HEK293 (cell line): Measurements from ENCODE around the gene KIRREL3.

ENCODE experiments used
- CTCF ChIA-PET: fragments of 350-600 bp; formaldehyde crosslinking; extraction: SDS; loops from one replicate; lab custom pipeline; 2021; ENCODE audit warnings: antibody characterized with exemption; lab: Yijun Ruan, JAX
- POLR2A ChIA-PET: fragments of 300-600 bp; formaldehyde crosslinking; extraction: SDS; loops from one replicate; lab custom pipeline; 2020; ENCODE audit warnings: antibody characterized with exemption, inconsistent platforms; lab: Yijun Ruan, JAX
- H3K27ac ChIP-seq: fragments of 200-500 bp; sonication (Bioruptor generic); 2 replicates; pipeline ENCODE4 v1.5.1; 2014; ENCODE audit warnings: low read depth, low read length, control low read depth, inconsistent platforms; ENCODE audit errors: extremely low read depth
- H3K36me3 ChIP-seq, 2 experiments: fragments of 200-500 bp in 1 of 2; sonication (Bioruptor generic) in 1 of 2; 1 replicate in 1 of 2; 2 replicates in 1 of 2; pipeline ENCODE4 v1.5.1; 2014 to 2017; ENCODE audit warnings: inconsistent platforms in 2 of 2, low read length in 2 of 2; ENCODE audit not compliant: control insufficient read depth in 2 of 2, insufficient read depth in 1 of 2
- H3K4me1 ChIP-seq: fragments of 200-500 bp; sonication (Bioruptor generic); 2 replicates; pipeline ENCODE4 v1.5.1; 2014; ENCODE audit warnings: mild to moderate bottlenecking, low read length, inconsistent platforms; ENCODE audit not compliant: control insufficient read depth, insufficient read depth
- H3K4me3 ChIP-seq: 2 replicates; pipeline ENCODE4 v1.5.1; 2011; ENCODE audit warnings: low read depth, mild to moderate bottlenecking, control low read depth, low read length, moderate library complexity
- H3K9me3 ChIP-seq: fragments of 200-500 bp; sonication (Bioruptor generic); 2 replicates; pipeline ENCODE4 v1.5.1; 2014; ENCODE audit warnings: low read depth, low read length, inconsistent platforms; ENCODE audit not compliant: control insufficient read depth, insufficient read depth
- BCL11B ChIP-seq: fragments of 450-650 bp; formaldehyde crosslinking; IDR thresholded peaks from 2 replicates; pipeline ENCODE4 v1.5.1; 2016; ENCODE audit warnings: low read depth, missing biosample characterization, missing genetic modification characterization
- HOXC10 ChIP-seq: sonication (generic); formaldehyde crosslinking; IDR thresholded peaks from 2 replicates; pipeline ENCODE4 v1.8.1; 2023; ENCODE audit warnings: mild to moderate bottlenecking, missing genetic modification reagents
- INSM2 ChIP-seq: fragments of 450-650 bp; formaldehyde crosslinking; IDR thresholded peaks from 2 replicates; pipeline ENCODE4 v1.5.1; 2016; ENCODE audit warnings: missing biosample characterization, missing genetic modification characterization
- PBX3 ChIP-seq: sonication (generic); formaldehyde crosslinking; IDR thresholded peaks from 2 replicates; pipeline ENCODE4 v1.8.1; 2022; ENCODE audit warnings: mild to moderate bottlenecking, moderate library complexity, missing genetic modification reagents
- SALL2 ChIP-seq: fragments of 450-650 bp; formaldehyde crosslinking; IDR thresholded peaks from 2 replicates; pipeline ENCODE4 v1.5.0; 2017; ENCODE audit warnings: missing biosample characterization, mild to moderate bottlenecking, missing genetic modification characterization, borderline replicate concordance
- TCF7L2 ChIP-seq: IDR thresholded peaks from 2 replicates; pipeline ENCODE4 v1.6.1; 2011; ENCODE audit warnings: low read depth, mild to moderate bottlenecking, inconsistent platforms, low read length, moderate library complexity, borderline replicate concordance
- ZFP3 ChIP-seq: fragments of 450-650 bp; formaldehyde crosslinking; IDR thresholded peaks from 2 replicates; pipeline ENCODE4 v1.5.1; 2016; ENCODE audit warnings: low read depth, missing biosample characterization, missing genetic modification characterization
- ZFP41 ChIP-seq: fragments of 450-650 bp; formaldehyde crosslinking; IDR thresholded peaks from 2 replicates; pipeline ENCODE4 v1.5.1; 2016; ENCODE audit warnings: missing biosample characterization, missing genetic modification characterization, borderline replicate concordance
- ZNF18 ChIP-seq: fragments of 450-650 bp; formaldehyde crosslinking; IDR thresholded peaks from 2 replicates; pipeline ENCODE4 v1.5.1; 2016; ENCODE audit warnings: missing biosample characterization, missing genetic modification characterization
- ZNF248 ChIP-seq: fragments of 450-650 bp; formaldehyde crosslinking; IDR thresholded peaks from 2 replicates; pipeline ENCODE4 v1.5.1; 2017; ENCODE audit warnings: missing biosample characterization, missing genetic modification characterization
- ZNF324 ChIP-seq: fragments of 450-650 bp; formaldehyde crosslinking; IDR thresholded peaks from 2 replicates; pipeline ENCODE4 v1.5.1; 2016; ENCODE audit warnings: missing biosample characterization, missing genetic modification characterization
- ZNF354C ChIP-seq: fragments of 450-650 bp; formaldehyde crosslinking; IDR thresholded peaks from 2 replicates; pipeline ENCODE4 v1.5.1; 2016; ENCODE audit warnings: missing biosample characterization, missing genetic modification characterization, low read depth, borderline replicate concordance
- ZNF362 ChIP-seq: fragments of 450-650 bp; formaldehyde crosslinking; IDR thresholded peaks from 2 replicates; pipeline ENCODE4 v1.5.1; 2016; ENCODE audit warnings: missing biosample characterization, missing genetic modification characterization
- ZNF398 ChIP-seq: fragments of 450-650 bp; formaldehyde crosslinking; IDR thresholded peaks from 2 replicates; pipeline ENCODE4 v1.5.1; 2017; ENCODE audit warnings: missing biosample characterization, missing genetic modification characterization
- ZNF426 ChIP-seq: fragments of 450-650 bp; formaldehyde crosslinking; IDR thresholded peaks from 2 replicates; pipeline ENCODE4 v1.5.1; 2017; ENCODE audit warnings: missing biosample characterization, missing genetic modification characterization, mild to moderate bottlenecking, inconsistent platforms, moderate library complexity
- ZNF449 ChIP-seq: fragments of 450-650 bp; formaldehyde crosslinking; IDR thresholded peaks from 2 replicates; pipeline ENCODE4 v1.5.1; 2017; ENCODE audit warnings: missing biosample characterization, mild to moderate bottlenecking, missing genetic modification characterization, moderate library complexity
- ZNF621 ChIP-seq: fragments of 450-650 bp; formaldehyde crosslinking; IDR thresholded peaks from 2 replicates; pipeline ENCODE4 v1.5.1; 2017; ENCODE audit warnings: missing biosample characterization, missing genetic modification characterization
- ZNF623 ChIP-seq: fragments of 450-650 bp; formaldehyde crosslinking; IDR thresholded peaks from 2 replicates; pipeline ENCODE4 v1.5.1; 2016; ENCODE audit warnings: missing biosample characterization, missing genetic modification characterization
- ZNF629 ChIP-seq: fragments of 450-650 bp; formaldehyde crosslinking; IDR thresholded peaks from 2 replicates; pipeline ENCODE4 v1.5.1; 2017; ENCODE audit warnings: missing biosample characterization, missing genetic modification characterization
- ZNF645 ChIP-seq: fragments of 450-650 bp; formaldehyde crosslinking; IDR thresholded peaks from 2 replicates; pipeline ENCODE4; 2016; ENCODE audit warnings: missing biosample characterization, missing genetic modification characterization
- ZNF701 ChIP-seq: fragments of 450-650 bp; formaldehyde crosslinking; IDR thresholded peaks from 2 replicates; pipeline ENCODE4 v1.5.1; 2016; ENCODE audit warnings: missing biosample characterization, missing genetic modification characterization
- ZNF785 ChIP-seq: fragments of 450-650 bp; formaldehyde crosslinking; IDR thresholded peaks from 2 replicates; pipeline ENCODE4 v1.5.1; 2016; ENCODE audit warnings: missing biosample characterization, missing genetic modification characterization

KIRREL3 gene

GRCh38 chr11:126804363-126804762 is 196.2 kb downstream of the KIRREL3 start:
- H3K27ac ChIP-seq = no peak overlapping the region
- no peaks in the 10 kb centered on the region for H3K4me1 ChIP-seq
- no peaks in the 10 kb centered on the region for H3K9me3 ChIP-seq
- H3K36me3 ChIP-seq = no peaks in the 10 kb centered on the region
- POLR2A ChIA-PET = no interaction called here
- CTCF ChIA-PET = no interaction called here
- no peak overlapping the region for H3K4me3 ChIP-seq
- no peak for TF ChIP-seq ZNF645 (tag by site-specific recombination)
- TF ChIP-seq INSM2 = no peak
- TF ChIP-seq ZNF18 (tag by site-specific recombination) = no peak
- TF ChIP-seq, all 188 proteins: peak for 0

- ChIA-PET CTCF (interaction anchor here (1.7 kb wide), 1 partner anchor 193 kb away, joined by 4 read pairs; no protein-coding TSS in a partner anchor), POLR2A (no interaction called here)
- TF ChIP-seq ZNF248 (tag by site-specific recombination) (no peak), ZNF785 (no peak), ZNF426 (tag by site-specific recombination) (no peak), TCF7L2 (no peak), ZNF324 (tag by site-specific recombination) (no peak), HOXC10 (CRISPR knock-in tag) (no peak), ZNF701 (tag by site-specific recombination) (no peak), ZNF354C (tag by site-specific recombination) (no peak), BCL11B (tag by site-specific recombination) (no peak), ZNF362 (tag by site-specific recombination) (no peak), ZNF449 (tag by site-specific recombination) (no peak), ZNF629 (tag by site-specific recombination) (no peak), ZNF621 (tag by site-specific recombination) (no peak), SALL2 (no peak), ZNF398 (no peak), PBX3 (CRISPR knock-in tag) (no peak), ZFP3 (no peak), ZNF623 (tag by site-specific recombination) (no peak), ZFP41 (tag by site-specific recombination) (no peak)
- Histone ChIP-seq H3K9me3 (no peaks in the 10 kb centered on the region), H3K4me3 (no peak overlapping the region), H3K27ac (no peak overlapping the region), H3K4me1 (no peaks in the 10 kb centered on the region), H3K36me3 (no peaks in the 10 kb centered on the region)
Measured at GRCh38 chr11:126800009-126800408, 200.6 kb downstream of the KIRREL3 start.
